ENCODE results near the gene PCDHGA5.
"Not testable (repeated sequence)": the region's sequence is repeated elsewhere in the genome, so short reads cannot be mapped to it uniquely, and the experiment has no call there.

PCDHGA5 gene

GRCh38 chr5:141343953-141344463 is 20.0 kb upstream of the PCDHGA5 start:
- TF ChIP-seq CTCF (IDR thresholded peaks at IDR 0.05) (peak; percentile 52), ZFX (IDR thresholded peaks at IDR 0.05; ENCODE audit: borderline replicate concordance) (no peak)
- H3K27ac ChIP-seq: 0 out of 2 replicates have a peak overlapping the region, but pooled peaks have one; percentile 7

DNA sequence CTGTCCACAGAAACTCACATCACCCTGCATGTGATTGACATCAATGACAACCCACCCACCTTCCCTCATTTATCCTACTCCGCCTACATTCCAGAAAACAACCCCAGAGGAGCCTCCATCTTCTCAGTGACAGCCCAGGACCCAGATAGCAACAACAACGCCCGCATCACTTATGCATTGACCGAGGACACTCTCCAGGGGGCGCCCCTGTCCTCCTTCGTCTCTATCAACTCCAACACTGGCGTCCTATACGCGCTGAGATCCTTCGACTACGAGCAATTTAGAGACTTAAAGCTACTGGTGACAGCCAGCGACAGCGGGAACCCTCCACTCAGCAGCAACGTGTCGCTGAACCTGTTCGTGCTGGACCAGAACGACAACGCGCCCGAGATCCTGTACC is 18.6 kb upstream of the PCDHGA5 start:
- 0 out of 2 replicates have a peak, but pooled peaks have one; percentile 11 for TF ChIP-seq CTCF (IDR thresholded peaks at IDR 0.05)
- no peak for TF ChIP-seq ZFX (IDR thresholded peaks at IDR 0.05; ENCODE audit: borderline replicate concordance)
- H3K27ac ChIP-seq: no peak overlapping the region

DNA sequence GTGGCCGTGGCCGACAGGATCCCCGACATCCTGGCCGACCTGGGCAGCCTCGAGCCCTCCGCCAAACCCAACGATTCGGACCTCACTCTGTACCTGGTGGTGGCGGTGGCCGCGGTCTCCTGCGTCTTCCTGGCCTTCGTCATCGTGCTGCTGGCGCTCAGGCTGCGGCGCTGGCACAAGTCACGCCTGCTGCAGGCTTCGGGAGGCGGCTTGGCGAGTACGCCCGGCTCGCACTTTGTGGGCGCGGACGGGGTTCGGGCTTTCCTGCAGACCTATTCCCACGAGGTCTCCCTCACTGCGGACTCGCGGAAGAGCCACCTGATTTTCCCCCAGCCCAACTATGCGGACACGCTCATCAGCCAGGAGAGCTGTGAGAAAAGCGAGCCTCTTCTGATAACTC is 17.9 kb upstream of the PCDHGA5 start:
- not testable (repeated sequence) for H3K27ac ChIP-seq

DNA sequence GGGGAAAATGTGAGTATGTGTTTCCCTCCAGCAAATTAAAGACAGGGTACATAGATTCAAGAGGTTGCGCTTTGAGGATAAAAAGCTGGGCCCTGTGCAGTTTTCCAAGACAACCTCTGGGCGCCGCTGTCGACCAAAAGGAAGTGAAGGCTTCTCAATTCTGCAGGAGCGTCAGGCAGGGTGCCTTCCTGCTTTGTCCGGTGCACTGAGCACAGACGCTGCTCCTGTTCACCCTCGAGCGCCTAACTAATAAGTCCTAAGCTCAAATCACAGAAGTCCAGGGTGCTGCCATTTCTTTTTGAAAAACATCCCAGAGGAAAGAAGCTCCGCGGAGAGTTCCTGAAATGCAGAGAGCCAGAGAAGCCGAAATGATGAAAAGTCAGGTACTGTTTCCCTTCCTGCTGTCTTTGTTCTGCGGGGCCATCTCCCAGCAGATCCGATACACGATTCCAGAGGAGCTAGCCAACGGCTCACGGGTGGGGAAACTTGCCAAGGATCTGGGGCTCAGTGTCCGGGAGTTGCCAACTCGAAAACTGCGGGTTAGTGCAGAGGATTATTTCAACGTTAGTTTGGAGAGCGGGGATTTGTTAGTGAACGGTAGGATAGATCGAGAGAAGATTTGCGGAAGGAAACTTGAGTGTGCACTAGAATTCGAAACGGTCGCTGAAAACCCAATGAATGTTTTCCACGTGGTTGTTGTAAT is 13.9 kb upstream of the PCDHGA5 start, which contains the start of gene PCDHGB1:
Gene PCDHGB1 (plus strand): TSS at position 183 of the 703 bp plus-strand sequence. CDS start 162 bp downstream, at position 345.
- TF ChIP-seq ZFX (IDR thresholded peaks at IDR 0.05; ENCODE audit: borderline replicate concordance): no peak
- peak; percentile 88 for TF ChIP-seq CTCF (IDR thresholded peaks at IDR 0.05)
- H3K27ac ChIP-seq: 0 out of 2 replicates have a peak within 1 kb of the TSS, but pooled peaks have one; percentile 37

DNA sequence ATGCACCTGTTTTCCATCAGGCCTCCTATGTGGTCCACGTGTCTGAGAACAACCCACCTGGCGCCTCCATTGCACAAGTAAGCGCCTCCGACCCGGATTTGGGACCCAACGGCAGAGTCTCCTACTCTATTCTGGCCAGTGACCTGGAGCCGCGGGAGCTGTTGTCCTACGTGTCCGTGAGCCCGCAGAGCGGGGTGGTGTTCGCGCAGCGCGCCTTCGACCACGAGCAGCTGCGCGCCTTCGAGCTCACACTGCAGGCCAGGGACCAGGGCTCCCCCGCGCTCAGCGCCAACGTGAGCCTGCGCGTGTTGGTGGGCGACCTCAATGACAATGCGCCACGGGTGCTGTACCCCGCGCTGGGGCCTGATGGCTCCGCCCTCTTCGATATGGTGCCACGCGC is 12.4 kb upstream of the PCDHGA5 start:
- TF ChIP-seq ZFX (IDR thresholded peaks at IDR 0.05; ENCODE audit: borderline replicate concordance): no peak
- TF ChIP-seq CTCF (IDR thresholded peaks at IDR 0.05): no peak
- no peak overlapping the region for H3K27ac ChIP-seq

DNA sequence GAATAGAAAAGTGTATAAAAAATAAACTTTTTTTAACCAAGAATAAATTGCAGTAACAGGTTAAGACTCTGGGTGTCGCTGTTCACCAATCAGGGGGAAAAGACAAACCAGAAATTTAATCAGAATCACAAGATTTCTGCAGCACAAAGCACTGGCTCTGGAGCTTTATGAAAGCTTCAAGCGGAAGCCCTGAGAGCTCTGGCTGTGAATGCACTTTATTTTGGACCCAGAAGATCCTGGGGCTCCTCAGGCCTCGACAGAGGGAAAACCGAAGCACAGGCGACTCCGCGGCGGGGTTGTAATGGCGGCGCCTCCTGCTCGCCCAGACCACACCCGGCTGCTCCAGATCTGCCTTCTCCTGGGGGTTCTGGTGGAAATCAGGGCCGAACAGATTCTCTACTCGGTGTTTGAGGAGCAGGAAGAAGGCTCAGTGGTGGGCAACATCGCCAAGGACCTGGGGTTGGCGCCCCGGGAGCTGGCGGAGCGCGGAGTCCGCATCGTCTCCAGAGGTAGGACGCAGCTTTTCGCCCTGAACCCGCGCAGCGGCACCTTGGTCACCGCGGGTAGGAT is 9.0 kb upstream of the PCDHGA5 start, which contains the start of gene PCDHGA4:
Gene PCDHGA4 (plus strand): TSS at position 122 of the 570 bp plus-strand sequence. CDS start 87 bp downstream, at position 209.
- TF ChIP-seq ZFX (IDR thresholded peaks at IDR 0.05; ENCODE audit: borderline replicate concordance): no peak
- TF ChIP-seq CTCF (IDR thresholded peaks at IDR 0.05): peak; percentile 45

DNA sequence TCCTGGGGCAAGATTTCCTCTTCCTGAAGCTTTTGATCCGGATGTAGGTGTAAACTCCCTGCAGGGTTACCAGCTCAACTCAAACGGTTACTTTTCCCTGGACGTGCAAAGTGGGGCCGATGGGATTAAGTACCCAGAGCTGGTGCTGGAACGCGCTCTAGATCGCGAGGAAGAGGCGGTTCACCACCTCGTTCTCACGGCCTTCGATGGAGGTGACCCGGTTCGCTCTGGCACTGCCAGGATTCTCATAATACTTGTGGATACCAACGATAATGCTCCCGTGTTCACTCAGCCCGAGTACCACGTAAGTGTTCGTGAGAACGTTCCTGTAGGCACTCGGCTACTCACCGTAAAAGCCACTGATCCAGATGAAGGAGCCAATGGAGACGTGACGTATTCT is 8.3 kb upstream of the PCDHGA5 start:
- TF ChIP-seq ZFX (IDR thresholded peaks at IDR 0.05; ENCODE audit: borderline replicate concordance): no peak
- no peak for TF ChIP-seq CTCF (IDR thresholded peaks at IDR 0.05)
- no peak overlapping the region for H3K27ac ChIP-seq

More for the DNA sequence above, 9.0 kb upstream of the PCDHGA5 start, which contains the start of gene PCDHGA4:
- H3K27ac ChIP-seq: no peak within 1 kb of the TSS

Data from 22Rv1 (cell line).